ENCODE data around the gene FOXRED1. TPM values are rescaled to one million over a fixed set of nuclear protein-coding genes. Genes with fewer than 3 reads are reported as not detected.

Gene FOXRED1
- total RNA-seq, 1 experiment from 2014 or later: 44.8 TPM

- Histone ChIP-seq H3K4me3 (ENCODE audit: low read depth in 2 of 2, low read length in 2 of 2) (no peak overlapping the region), H3K36me3 (ENCODE audit: control insufficient read depth, insufficient read depth, low read length) (peaks cover 3% of the 10 kb centered on the region; the same call in 1 of the 2 replicates), H3K4me1 (ENCODE audit: control insufficient read depth, insufficient read depth, low read length) (peaks cover 4% of the 10 kb centered on the region; the same call in 1 of the 2 replicates), H3K9me3 (ENCODE audit: control insufficient read depth, insufficient read depth, low read depth, low read length) (no peaks in the 10 kb centered on the region), H3K27me3 (ENCODE audit: control insufficient read depth, insufficient read depth, low read length) (no peaks in the 10 kb centered on the region), H3K27ac (ENCODE audit: low read length) (no peak overlapping the region)
- ChIA-PET CTCF (no interaction called here), POLR2A (no interaction called here)
- TF ChIP-seq POLR2AphosphoS5 (IDR thresholded peaks at IDR 0.05; ENCODE audit: low read depth, low read length) (no peak), REST (IDR thresholded peaks at IDR 0.05; ENCODE audit: insufficient read depth in 1 of 2, low read depth in 2 of 2, low read length in 1 of 2) (no peak), SIN3A (IDR thresholded peaks at IDR 0.05; ENCODE audit: borderline replicate concordance, insufficient read depth, low read depth, low read length) (no peak), TCF7L2 (IDR thresholded peaks at IDR 0.05; ENCODE audit: low read depth, low read length) (no peak), CTCF (IDR thresholded peaks at IDR 0.05) (no peak)
- DNase-seq (ENCODE audit: low read depth, low spot score) (no peak), ATAC-seq (no peak)
- in situ Hi-C loops (cut with HindIII; ENCODE audit: low pct_unique_long_range_greater_than_20kb, low sequenced_read_pairs) (no loop called here), intact Hi-C loops (cut with micrococcal nuclease; ENCODE audit: unreplicated experiment) (no loop called here)
- BruUV-seq (replicated peaks): TSS peak; percentile 8
Observed at GRCh38 chr11:126288237-126288636, 19.3 kb downstream of the FOXRED1 start.

GRCh38 chr11:126290887-126291286 is 21.9 kb downstream of the FOXRED1 start:
- Histone ChIP-seq H3K4me1 (ENCODE audit: control insufficient read depth, insufficient read depth, low read length) (no peaks in the 10 kb centered on the region), H3K4me3 (ENCODE audit: low read depth in 2 of 2, low read length in 2 of 2) (no peak overlapping the region), H3K9me3 (ENCODE audit: control insufficient read depth, insufficient read depth, low read depth, low read length) (no peaks in the 10 kb centered on the region), H3K27me3 (ENCODE audit: control insufficient read depth, insufficient read depth, low read length) (no peaks in the 10 kb centered on the region), H3K36me3 (ENCODE audit: control insufficient read depth, insufficient read depth, low read length) (no peaks in the 10 kb centered on the region; the same call in 1 of the 2 replicates), H3K27ac (ENCODE audit: low read length) (no peak overlapping the region)
- CTCF ChIA-PET: no interaction called here
- in situ Hi-C loops (cut with HindIII; ENCODE audit: low pct_unique_long_range_greater_than_20kb, low sequenced_read_pairs): no loop called here
- intact Hi-C loops (cut with micrococcal nuclease; ENCODE audit: unreplicated experiment): no loop called here
- POLR2A ChIA-PET: interaction anchor here (0.6 kb wide), 1 partner anchor 8 kb away, joined by 11 read pairs; no protein-coding TSS in a partner anchor
- DNase-seq (ENCODE audit: low read depth, low spot score): no peak
- TF ChIP-seq CTCF (IDR thresholded peaks at IDR 0.05) (no peak), REST (IDR thresholded peaks at IDR 0.05; ENCODE audit: insufficient read depth in 1 of 2, low read depth in 2 of 2, low read length in 1 of 2) (no peak), POLR2AphosphoS5 (IDR thresholded peaks at IDR 0.05; ENCODE audit: low read depth, low read length) (no peak), TCF7L2 (IDR thresholded peaks at IDR 0.05; ENCODE audit: low read depth, low read length) (no peak), SIN3A (IDR thresholded peaks at IDR 0.05; ENCODE audit: borderline replicate concordance, insufficient read depth, low read depth, low read length) (no peak)
- no TSS peak for BruUV-seq (replicated peaks)
- ATAC-seq: peak; percentile 11; the same call in 1 of the 2 replicates

Data from Panc1 (cell line).